Fibroblast of mammary gland (primary cell): ENCODE data around the gene GRIK3.

ENCODE experiments used
- DNase-seq: peaks from one replicate; pipeline ENCODE4 v3.0.0-alpha.2; 2010; ENCODE audit warnings: low read depth
- H3K4me3 ChIP-seq: 2 replicates; pipeline ENCODE4 v1.5.1; 2011; ENCODE audit warnings: low read depth, mild to moderate bottlenecking, low read length, moderate library complexity; ENCODE audit not compliant: control insufficient read depth
- TF ChIP-seq, protein P1 (sequence below): conservative IDR thresholded peaks from 2 replicates; pipeline ENCODE4 v1.5.1; 2011; ENCODE audit warnings: low read depth, low read length, inconsistent platforms; ENCODE audit not compliant: control insufficient read depth, insufficient read depth

The GRIK3 gene

DNA sequence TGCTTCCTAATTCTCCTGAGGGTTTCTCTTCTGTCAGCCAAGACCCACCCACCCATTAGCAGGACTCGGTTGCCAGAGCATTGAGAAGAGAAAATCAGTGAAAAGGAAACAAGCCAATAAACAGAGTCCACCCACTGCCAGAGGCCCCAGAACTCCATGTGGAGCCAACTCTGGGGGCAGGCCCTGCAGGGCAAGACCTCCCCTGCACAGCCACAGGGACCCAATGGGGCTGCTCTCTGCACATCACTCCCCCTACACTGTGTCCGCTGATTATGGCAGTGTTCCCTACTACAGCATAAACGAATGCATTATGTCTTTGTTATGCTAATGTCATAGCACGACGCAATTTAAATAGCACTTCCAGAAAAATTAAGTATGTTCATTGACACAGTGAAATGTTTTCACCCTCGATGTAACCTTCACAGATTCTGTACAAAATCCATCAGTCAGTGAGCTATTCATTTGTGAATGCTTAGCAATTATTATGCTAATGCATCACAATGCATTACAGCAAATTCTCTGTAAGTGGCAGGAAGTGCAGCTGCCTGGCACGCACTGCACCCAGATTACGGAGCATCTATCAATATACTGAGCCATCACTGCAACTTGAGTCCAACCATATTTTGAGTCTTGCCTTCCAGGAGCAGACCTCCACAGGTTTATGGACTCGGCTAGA lies 56.4 kb downstream of the GRIK3 start:
- TF ChIP-seq, protein P1, sequence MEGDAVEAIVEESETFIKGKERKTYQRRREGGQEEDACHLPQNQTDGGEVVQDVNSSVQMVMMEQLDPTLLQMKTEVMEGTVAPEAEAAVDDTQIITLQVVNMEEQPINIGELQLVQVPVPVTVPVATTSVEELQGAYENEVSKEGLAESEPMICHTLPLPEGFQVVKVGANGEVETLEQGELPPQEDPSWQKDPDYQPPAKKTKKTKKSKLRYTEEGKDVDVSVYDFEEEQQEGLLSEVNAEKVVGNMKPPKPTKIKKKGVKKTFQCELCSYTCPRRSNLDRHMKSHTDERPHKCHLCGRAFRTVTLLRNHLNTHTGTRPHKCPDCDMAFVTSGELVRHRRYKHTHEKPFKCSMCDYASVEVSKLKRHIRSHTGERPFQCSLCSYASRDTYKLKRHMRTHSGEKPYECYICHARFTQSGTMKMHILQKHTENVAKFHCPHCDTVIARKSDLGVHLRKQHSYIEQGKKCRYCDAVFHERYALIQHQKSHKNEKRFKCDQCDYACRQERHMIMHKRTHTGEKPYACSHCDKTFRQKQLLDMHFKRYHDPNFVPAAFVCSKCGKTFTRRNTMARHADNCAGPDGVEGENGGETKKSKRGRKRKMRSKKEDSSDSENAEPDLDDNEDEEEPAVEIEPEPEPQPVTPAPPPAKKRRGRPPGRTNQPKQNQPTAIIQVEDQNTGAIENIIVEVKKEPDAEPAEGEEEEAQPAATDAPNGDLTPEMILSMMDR, result no peak
- no peak for DNase-seq

DNA sequence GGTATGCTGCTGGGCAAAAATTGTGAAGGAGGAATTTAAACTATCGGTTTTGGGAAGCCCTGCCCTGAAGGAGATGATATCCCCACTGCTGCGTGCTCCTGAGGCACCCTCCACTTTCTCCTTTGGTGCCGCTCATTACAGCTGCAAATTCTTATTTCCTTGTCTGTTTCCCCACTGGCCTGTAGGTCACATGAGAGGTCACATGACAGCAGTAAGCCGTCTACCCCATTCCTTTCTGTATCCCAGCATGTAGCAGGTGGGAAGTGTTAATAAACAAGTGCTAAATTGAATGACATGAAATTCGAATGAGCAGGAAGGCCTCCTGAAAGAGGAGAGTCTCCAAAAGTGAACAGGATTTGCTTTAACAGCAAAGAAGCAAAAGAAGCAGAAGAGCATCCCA lies 58.7 kb downstream of the GRIK3 start:
- no peak for DNase-seq
- TF ChIP-seq, protein P1, result no peak
- no peak overlapping the region for H3K4me3 ChIP-seq

More for the DNA sequence above, 56.4 kb downstream of the GRIK3 start:
- no peak overlapping the region for H3K4me3 ChIP-seq

DNA sequence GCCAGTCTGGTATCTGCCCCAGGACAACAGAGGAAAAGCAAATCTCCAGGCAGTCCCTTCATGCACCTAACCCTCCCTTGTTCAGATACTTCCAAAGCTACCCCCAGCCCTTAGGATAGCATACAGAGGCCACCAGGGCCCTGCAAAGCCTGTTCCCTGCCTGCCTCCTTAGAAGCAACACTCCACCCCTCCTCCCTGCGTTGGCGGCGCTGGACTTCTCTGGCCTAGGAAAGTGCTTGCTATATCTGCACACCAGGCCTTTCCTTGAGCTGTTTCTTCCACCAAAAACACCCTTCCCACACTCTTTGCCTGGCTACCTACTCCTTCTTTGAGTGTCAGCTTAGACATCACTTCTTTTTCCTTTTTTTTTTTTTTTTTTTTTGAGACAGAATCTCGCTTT lies 61.3 kb downstream of the GRIK3 start:
- no peak for DNase-seq
- no peak overlapping the region for H3K4me3 ChIP-seq
- TF ChIP-seq, protein P1, result no peak

DNA sequence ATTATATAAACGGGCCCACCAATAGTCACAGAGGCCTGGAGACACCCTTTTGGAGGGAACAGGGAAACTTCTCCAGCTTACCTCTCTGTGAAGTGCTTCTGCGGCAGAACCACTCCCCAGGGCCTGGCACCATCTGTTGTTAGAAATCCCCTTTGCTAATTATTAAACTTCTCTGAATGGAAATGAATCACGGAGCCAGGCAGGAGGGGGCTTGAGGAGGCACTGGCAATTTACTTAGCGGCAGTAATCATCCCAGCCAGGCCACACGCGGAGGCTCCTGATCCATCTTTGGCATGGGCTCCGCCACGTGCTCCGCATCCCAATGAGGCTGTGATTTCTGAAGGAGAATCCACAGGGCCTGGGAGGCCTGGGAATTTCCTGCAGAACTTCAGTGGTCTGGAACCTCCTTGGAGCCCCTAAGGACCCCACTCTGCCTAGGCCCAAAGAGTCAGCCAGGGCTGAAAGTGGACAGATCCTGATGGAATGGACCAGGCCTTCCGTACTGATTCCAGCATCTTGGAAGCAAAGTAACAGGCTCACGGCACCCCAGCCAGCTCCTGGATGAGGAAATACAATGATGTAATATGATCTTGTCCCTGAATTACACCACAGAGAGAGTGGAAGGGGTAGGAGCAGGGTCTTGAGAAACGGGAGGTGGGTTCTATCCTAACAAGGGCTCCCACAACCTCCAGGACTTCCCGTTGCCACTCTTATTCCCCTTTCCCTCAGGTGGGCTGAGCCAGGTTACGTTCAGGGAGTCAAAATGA lies 62.3 kb downstream of the GRIK3 start:
- H3K4me3 ChIP-seq, result no peak overlapping the region
- DNase-seq, result no peak
- TF ChIP-seq, protein P1, result no peak

DNA sequence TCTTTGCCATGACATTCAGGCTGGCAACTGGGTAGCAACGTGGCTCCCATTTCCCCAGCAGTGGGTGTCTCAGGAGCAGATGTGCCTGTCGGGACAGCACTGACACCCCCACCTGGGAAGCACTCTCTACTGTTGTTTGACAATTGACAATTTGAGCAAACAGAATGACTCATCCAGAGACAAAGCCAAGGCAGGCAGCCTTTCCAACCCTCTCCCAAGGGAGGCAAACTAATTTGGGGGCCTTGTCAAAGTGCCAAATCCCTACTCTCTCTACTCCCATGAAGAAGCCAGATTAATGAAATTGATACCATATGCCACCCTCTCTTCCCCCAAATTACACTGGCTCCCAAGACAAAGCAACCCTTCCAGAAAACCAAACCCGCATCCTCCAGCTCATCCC lies 65.6 kb downstream of the GRIK3 start:
- no peak for DNase-seq
- TF ChIP-seq, protein P1, result no peak
- H3K4me3 ChIP-seq, result no peak overlapping the region

DNA sequence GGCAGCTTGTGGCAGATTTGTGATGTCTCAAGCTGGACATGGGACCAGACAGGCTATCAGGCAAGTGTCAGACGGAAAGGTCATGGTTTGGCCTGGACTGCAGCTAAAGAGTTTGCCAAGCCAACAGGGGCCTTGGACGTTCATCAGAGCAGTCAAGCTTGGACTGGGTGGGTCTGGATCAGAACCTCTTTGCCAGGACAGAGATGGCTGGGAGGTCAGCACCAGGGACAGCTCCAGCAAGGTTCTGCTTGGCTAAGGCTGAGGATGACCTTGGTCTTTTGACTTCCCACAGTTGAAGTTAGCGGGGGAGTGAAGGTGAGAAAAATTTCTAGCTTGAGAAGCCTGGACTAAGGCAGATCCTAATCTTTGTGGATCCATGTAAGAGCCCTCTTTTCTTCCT lies 68.1 kb downstream of the GRIK3 start:
- DNase-seq, result no peak
- H3K4me3 ChIP-seq, result no peak overlapping the region
- TF ChIP-seq, protein P1, result no peak
